Mesenchymal stem cell (in vitro differentiated cells and primary cell): Measurements from ENCODE around the gene EIF6.

ENCODE experiments used
- DNase-seq: peaks from one replicate; pipeline ENCODE4 v3.0.0-alpha.2; 2013
- H2AFZ ChIP-seq: one replicate; pipeline ENCODE4 v1.6.1; 2013; ENCODE audit warnings: low read depth, mild to moderate bottlenecking, control low read depth, inconsistent platforms, low read length, moderate library complexity
- H2AK5ac ChIP-seq: 2 replicates; pipeline ENCODE4 v1.6.1; 2013; ENCODE audit warnings: low read length, moderate library complexity, mild to moderate bottlenecking, inconsistent platforms; ENCODE audit not compliant: severe bottlenecking
- H2BK120ac ChIP-seq: one replicate; pipeline ENCODE4 v1.6.1; 2013; ENCODE audit warnings: low read depth, mild to moderate bottlenecking, inconsistent platforms, low read length, moderate library complexity
- H2BK12ac ChIP-seq, 2 experiments: one replicate each; pipeline ENCODE4 v1.6.1; 2013; ENCODE audit warnings: inconsistent platforms in 2 of 2, low read length in 2 of 2, mild to moderate bottlenecking in 2 of 2, moderate library complexity in 2 of 2, control low read depth in 1 of 2
- H2BK15ac ChIP-seq: one replicate; pipeline ENCODE4 v1.6.1; 2013; ENCODE audit warnings: mild to moderate bottlenecking, low read depth, inconsistent platforms; ENCODE audit not compliant: poor library complexity, severe bottlenecking
- H2BK5ac ChIP-seq: 2 replicates; pipeline ENCODE4 v1.6.1; 2013; ENCODE audit warnings: low read depth, mild to moderate bottlenecking, low read length, control low read depth, inconsistent platforms; ENCODE audit not compliant: poor library complexity, severe bottlenecking
- H3K14ac ChIP-seq, 2 experiments: one replicate each; pipeline ENCODE4 v1.6.1; 2013; ENCODE audit warnings: inconsistent platforms in 2 of 2, low read length in 2 of 2, control low read depth in 1 of 2, mild to moderate bottlenecking in 1 of 2, moderate library complexity in 1 of 2
- H3K18ac ChIP-seq, 2 experiments: one replicate each; pipeline ENCODE4 v1.6.1; 2013; ENCODE audit warnings: inconsistent platforms in 2 of 2, low read length in 2 of 2, control low read depth in 1 of 2, low read depth in 1 of 2, mild to moderate bottlenecking in 1 of 2
- H3K23ac ChIP-seq, 2 experiments: one replicate each; pipeline ENCODE4 v1.6.1; 2013; ENCODE audit warnings: inconsistent platforms in 2 of 2, low read length in 2 of 2, mild to moderate bottlenecking in 2 of 2, moderate library complexity in 2 of 2, control low read depth in 1 of 2
- H3K27ac ChIP-seq: 2 replicates; pipeline ENCODE4 v1.5.1; 2013; ENCODE audit warnings: mild to moderate bottlenecking, moderate library complexity, low read length, control low read depth, inconsistent platforms; ENCODE audit not compliant: poor library complexity, severe bottlenecking
- H3K27me3 ChIP-seq, 2 experiments: 2 replicates each; pipeline versions ENCODE4 v1.6.1 to v1.7.0; 2013; ENCODE audit warnings: low read length in 2 of 2, mild to moderate bottlenecking in 2 of 2, moderate library complexity in 2 of 2, control low read depth in 1 of 2, inconsistent platforms in 1 of 2; ENCODE audit not compliant: control insufficient read depth in 1 of 2, insufficient read depth in 1 of 2
- H3K36me3 ChIP-seq, 2 experiments: 2 replicates each; pipeline versions ENCODE4 v1.6.1 to v1.7.0; 2013; ENCODE audit warnings: low read length in 2 of 2, control low read depth in 1 of 2, inconsistent platforms in 1 of 2, low read depth in 1 of 2, mild to moderate bottlenecking in 1 of 2; ENCODE audit not compliant: insufficient read depth in 2 of 2, control insufficient read depth in 1 of 2
- H3K4ac ChIP-seq, 2 experiments: one replicate each; pipeline ENCODE4 v1.6.1; 2013; ENCODE audit warnings: inconsistent platforms in 2 of 2, low read length in 2 of 2, mild to moderate bottlenecking in 2 of 2, moderate library complexity in 2 of 2, control low read depth in 1 of 2, low read depth in 1 of 2
- H3K4me1 ChIP-seq: 2 replicates; pipeline ENCODE4 v1.6.1; 2013; ENCODE audit warnings: low read depth, low read length, control low read depth; ENCODE audit not compliant: control insufficient read depth, insufficient read depth
- H3K4me2 ChIP-seq: 2 replicates; pipeline ENCODE4 v1.6.1; 2013; ENCODE audit warnings: low read length, mild to moderate bottlenecking, inconsistent platforms; ENCODE audit not compliant: poor library complexity, severe bottlenecking
- H3K4me3 ChIP-seq, 2 experiments: 2 replicates each; pipeline versions ENCODE4 v1.5.1 to v1.7.0; 2013; ENCODE audit warnings: low read length in 2 of 2, mild to moderate bottlenecking in 2 of 2, control low read depth in 1 of 2, low read depth in 1 of 2; ENCODE audit not compliant: insufficient read depth in 1 of 2
- H3K79me1 ChIP-seq: replicated peaks from 2 replicates; pipeline ENCODE4 v1.6.1; 2013; ENCODE audit warnings: mild to moderate bottlenecking, control low read depth, low read length, inconsistent platforms; ENCODE audit not compliant: poor library complexity, severe bottlenecking
- H3K9ac ChIP-seq: 2 replicates; pipeline ENCODE4 v1.7.0; 2013; ENCODE audit warnings: mild to moderate bottlenecking, low read length, moderate library complexity
- H3K9me3 ChIP-seq: 2 replicates; pipeline ENCODE4 v1.7.0; 2013; ENCODE audit warnings: mild to moderate bottlenecking, low read length; ENCODE audit not compliant: control insufficient read depth
- H4K8ac ChIP-seq: one replicate; pipeline ENCODE4 v1.6.1; 2013; ENCODE audit warnings: inconsistent platforms, mild to moderate bottlenecking, low read length, moderate library complexity
- H4K91ac ChIP-seq: one replicate; pipeline ENCODE4 v1.6.1; 2013; ENCODE audit warnings: mild to moderate bottlenecking, low read length, inconsistent platforms
- WGBS: methylation state at CpG from one replicate; pipeline ENCODE4 v1.1.7; 2013; ENCODE audit warnings: mixed read lengths; 5-methylcytosine and 5-hydroxymethylcytosine counted together

EIF6 gene

DNA sequence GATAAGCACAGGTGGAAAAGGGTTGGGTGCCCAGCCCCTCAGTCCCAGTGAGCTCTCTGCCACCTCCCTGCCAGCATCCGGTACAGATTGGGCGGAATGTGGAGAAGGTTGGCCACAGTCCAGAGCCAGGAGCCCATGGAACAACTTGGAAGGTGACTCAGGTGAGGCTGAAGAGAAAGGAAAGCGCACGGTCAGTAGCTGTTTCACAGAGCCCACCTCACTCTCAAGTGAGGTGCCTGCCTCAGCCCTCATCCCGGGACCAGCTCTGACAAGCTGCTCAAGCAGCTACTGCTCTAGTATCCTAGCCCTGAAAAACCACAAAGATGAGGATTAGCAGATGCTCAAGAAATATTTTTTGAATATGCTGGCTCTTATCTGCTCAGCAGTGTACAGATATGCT, 5.5 kb downstream of the EIF6 start:
- DNase-seq, result no peak
- H3K4me3 ChIP-seq, result no peak overlapping the region
- no peaks in the 10 kb centered on the region for H3K27me3 ChIP-seq
- no peak overlapping the region for H4K8ac ChIP-seq
- H3K79me1 ChIP-seq, result peaks cover 12% of the 10 kb centered on the region
- no peak overlapping the region for H3K4ac ChIP-seq
- no peak overlapping the region for H3K14ac ChIP-seq
- H3K4me1 ChIP-seq, result peaks cover 48% of the 10 kb centered on the region
- no peak overlapping the region for H2BK5ac ChIP-seq
- H3K9me3 ChIP-seq, result no peaks in the 10 kb centered on the region
- no peak overlapping the region for H2BK120ac ChIP-seq
- no peak overlapping the region for H2BK15ac ChIP-seq
- H3K36me3 ChIP-seq, result peaks cover 62 to 64% of the 10 kb centered on the region in 2 experiments
- peak overlapping the region; percentile 54 for H2AK5ac ChIP-seq
- H3K18ac ChIP-seq, result no peak overlapping the region
- peak overlapping the region; percentile 72 for H3K27ac ChIP-seq
- no peak overlapping the region for H4K91ac ChIP-seq
- no peak overlapping the region for H3K4me2 ChIP-seq
- no peak overlapping the region for H3K23ac ChIP-seq
- no peak overlapping the region for H2AFZ ChIP-seq
- H2BK12ac ChIP-seq, result no peak overlapping the region
- peak overlapping the region; percentile 98 for H3K9ac ChIP-seq
- 98% methylated on average over 5 of the region's 5 CpGs for WGBS

- Histone ChIP-seq H2BK5ac (peak within 1 kb of the TSS; percentile 37), H3K79me1 (peaks cover 12% of the 10 kb centered on the region), H3K18ac (peak within 1 kb of the TSS; percentile 72 to 79), H3K9me3 (no peaks in the 10 kb centered on the region), H4K91ac (peak within 1 kb of the TSS; percentile 85), H3K36me3 (peaks cover 70 to 73% of the 10 kb centered on the region in 2 experiments), H3K27me3 (no peaks in the 10 kb centered on the region), H3K4me1 (peaks cover 46% of the 10 kb centered on the region), H2BK120ac (peak within 1 kb of the TSS; percentile 59), H4K8ac (peak within 1 kb of the TSS; percentile 73), H2BK12ac (peak within 1 kb of the TSS in 1 of 2 experiments; percentile 12), H3K23ac (peak within 1 kb of the TSS in 1 of 2 experiments; percentile 68), H2AFZ (peak within 1 kb of the TSS; percentile 46), H3K4ac (peak within 1 kb of the TSS; percentile 57 to 92), H3K14ac (peak within 1 kb of the TSS in 1 of 2 experiments; percentile 95), H2BK15ac (peak within 1 kb of the TSS; percentile 19), H3K27ac (peak within 1 kb of the TSS; percentile 95), H3K4me3 (peak within 1 kb of the TSS; percentile 60 to 97), H3K4me2 (peak within 1 kb of the TSS; percentile 55), H3K9ac (peak within 1 kb of the TSS; percentile 98), H2AK5ac (peak within 1 kb of the TSS; percentile 54)
- WGBS, result 1% methylated on average over 63 of the region's 76 CpGs
- peak; percentile 91 for DNase-seq
Observed at GRCh38 chr20:35277531-35278395, 6.8 kb downstream of the EIF6 start, which contains the start of gene MMP24OS. Gene MMP24OS (minus strand): TSS chr20:35278122. CDS start chr20:35277929, 193 bp downstream.

- H3K4me3 ChIP-seq, result peak overlapping the region; percentile 60 to 97
- H3K9ac ChIP-seq, result peak overlapping the region; percentile 98
- H3K4me1 ChIP-seq, result peaks cover 47% of the 10 kb centered on the region
- WGBS, result 21% methylated on average over 10 of the region's 10 CpGs
- DNase-seq, result no peak
- peak overlapping the region; percentile 21 for H2AK5ac ChIP-seq
- H4K8ac ChIP-seq, result peak overlapping the region; percentile 73
- H3K9me3 ChIP-seq, result no peaks in the 10 kb centered on the region
- H3K27ac ChIP-seq, result peak overlapping the region; percentile 95
- H2BK15ac ChIP-seq, result peak overlapping the region; percentile 7
- peak overlapping the region; percentile 57 to 92 for H3K4ac ChIP-seq
- peak overlapping the region; percentile 43 for H2AFZ ChIP-seq
- peak overlapping the region; percentile 26 for H2BK5ac ChIP-seq
- H3K79me1 ChIP-seq, result peaks cover 12% of the 10 kb centered on the region
- peak overlapping the region; percentile 70 to 79 for H3K18ac ChIP-seq
- peaks cover 69 to 70% of the 10 kb centered on the region in 2 experiments for H3K36me3 ChIP-seq
- H3K27me3 ChIP-seq, result no peaks in the 10 kb centered on the region
- H2BK12ac ChIP-seq, result peak overlapping the region in 1 of 2 experiments; percentile 12
- H3K4me2 ChIP-seq, result peak overlapping the region; percentile 50
- peak overlapping the region in 1 of 2 experiments; percentile 95 for H3K14ac ChIP-seq
- H4K91ac ChIP-seq, result peak overlapping the region; percentile 85
- peak overlapping the region; percentile 58 for H2BK120ac ChIP-seq
- peak overlapping the region in 1 of 2 experiments; percentile 68 for H3K23ac ChIP-seq
Observed at GRCh38 chr20:35277127-35277526, 7.4 kb downstream of the EIF6 start.

DNA sequence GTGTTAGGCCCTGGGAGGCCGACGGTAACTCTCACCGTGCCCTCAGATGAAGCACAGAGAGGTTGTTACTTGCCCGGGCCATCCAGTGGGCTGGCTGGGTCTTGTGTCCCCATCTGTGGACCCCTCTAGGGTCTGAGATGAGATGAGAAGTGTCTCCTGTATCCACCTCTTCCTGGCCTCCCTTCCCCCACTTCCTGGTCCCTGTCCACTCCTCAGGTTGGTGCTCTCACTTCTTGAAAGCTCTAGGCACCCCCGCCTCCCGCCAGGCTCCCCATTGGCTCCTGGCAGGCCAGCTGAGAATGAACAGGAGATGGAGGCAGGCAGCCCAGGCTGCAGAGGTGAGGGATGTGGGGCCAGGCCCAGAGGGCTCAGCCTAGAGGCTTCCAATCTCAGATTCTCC, 8.2 kb downstream of the EIF6 start:
- WGBS, result 95% methylated on average over 2 of the region's 6 CpGs
- no peak overlapping the region for H3K4ac ChIP-seq

More for the DNA sequence above, 8.2 kb downstream of the EIF6 start:
- peak overlapping the region in 1 of 2 experiments; percentile 26 for H2BK12ac ChIP-seq
- H3K79me1 ChIP-seq, result peaks cover 12% of the 10 kb centered on the region
- peak overlapping the region; percentile 50 for H3K4me2 ChIP-seq
- H2BK120ac ChIP-seq, result no peak overlapping the region
- no peak for DNase-seq
- H3K9me3 ChIP-seq, result no peaks in the 10 kb centered on the region
- no peak overlapping the region for H2BK5ac ChIP-seq
- peaks cover 65 to 72% of the 10 kb centered on the region in 2 experiments for H3K36me3 ChIP-seq
- no peaks in the 10 kb centered on the region for H3K27me3 ChIP-seq
- no peak overlapping the region for H2AFZ ChIP-seq
- peak overlapping the region; percentile 73 for H2AK5ac ChIP-seq
- no peak overlapping the region for H3K23ac ChIP-seq
- peak overlapping the region; percentile 98 for H3K9ac ChIP-seq
- H3K27ac ChIP-seq, result peak overlapping the region; percentile 95
- peak overlapping the region in 1 of 2 experiments; percentile 97 for H3K4me3 ChIP-seq
- H3K14ac ChIP-seq, result no peak overlapping the region
- H3K18ac ChIP-seq, result no peak overlapping the region
- peaks cover 50% of the 10 kb centered on the region for H3K4me1 ChIP-seq
- H4K91ac ChIP-seq, result no peak overlapping the region
- H4K8ac ChIP-seq, result no peak overlapping the region
- no peak overlapping the region for H2BK15ac ChIP-seq
